NT2/D1 (cell line): ENCODE data around the gene RNF212B.

ENCODE experiments used
- YY1 ChIP-seq: IDR thresholded peaks from 2 replicates; pipeline ENCODE4 v1.6.1; 2011; ENCODE audit not compliant: insufficient read length, insufficient read depth
- ZNF274 ChIP-seq: IDR thresholded peaks from 2 replicates; pipeline ENCODE4 v1.6.1; 2011; ENCODE audit warnings: mild to moderate bottlenecking, low read depth, low read length

DNA sequence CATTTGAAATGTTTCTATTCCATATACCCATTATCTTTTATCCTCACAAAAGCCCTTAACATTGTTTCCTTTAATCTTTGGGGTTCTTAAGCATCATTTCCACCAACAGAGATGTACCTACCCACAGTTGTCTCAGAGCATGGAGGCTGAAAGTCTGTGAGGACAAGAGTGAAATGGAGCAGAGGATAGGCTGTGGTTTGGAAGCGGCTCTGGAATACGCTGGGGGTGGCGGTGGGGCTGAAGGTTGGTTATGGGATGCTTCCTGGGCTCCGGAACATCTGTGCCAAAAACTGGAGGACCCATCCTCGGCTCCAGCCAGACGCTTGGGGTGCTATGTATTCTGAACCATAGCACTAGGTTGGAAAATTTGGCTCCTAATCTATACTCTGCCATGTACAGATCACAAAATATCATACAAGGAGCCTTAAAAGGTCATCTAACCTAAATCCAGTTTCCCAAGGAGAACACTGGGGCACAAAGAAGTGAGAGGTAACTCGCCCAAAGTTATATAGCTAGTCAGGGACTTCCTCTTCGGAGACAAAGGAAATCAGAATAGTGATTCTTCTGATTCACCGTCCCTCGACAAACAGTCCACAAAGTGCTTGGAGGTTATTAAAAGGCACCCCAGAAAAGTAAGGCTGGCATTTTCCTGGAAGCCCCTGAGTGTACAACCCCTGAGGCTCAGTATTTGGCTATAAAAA is 62.4 kb downstream of the RNF212B start:
- TF ChIP-seq YY1 (no peak), ZNF274 (no peak)
